GM23338 (cell line): ENCODE results near the gene CD44. TPM values are rescaled to one million over a fixed set of nuclear protein-coding genes. Genes with fewer than 3 reads are reported as not detected.

Experiments used
- ATAC-seq: fragments of 200-7000 bp; cut with Tn5 transposase; 3 replicates; pipeline ENCODE4 v1.9.1; 2020
- DNase-seq: peaks from one replicate; pipeline ENCODE4 v3.0.0-alpha.2; 2015; ENCODE audit warnings: low spot score
- H2AFZ ChIP-seq: fragments of 200-600 bp; sonication (generic); 2 replicates; pipeline ENCODE4 v1.8.0; 2016; ENCODE audit warnings: antibody characterized with exemption, mild to moderate bottlenecking, moderate library complexity
- H3F3A ChIP-seq: fragments of 200-600 bp; sonication (generic); replicated peaks from 2 replicates; pipeline ENCODE4 v1.8.0; 2017; ENCODE audit warnings: antibody characterized with exemption, mixed run types, low read depth
- H3K27ac ChIP-seq: fragments of 200-600 bp; sonication (generic); 2 replicates; pipeline ENCODE4 v1.6.1; 2016; ENCODE audit warnings: low read depth
- H3K27me3 ChIP-seq: fragments of 200-600 bp; sonication (generic); 2 replicates; pipeline ENCODE4 v1.8.0; 2016; ENCODE audit warnings: mild to moderate bottlenecking, mixed run types, moderate library complexity; ENCODE audit not compliant: insufficient read depth
- H3K36me3 ChIP-seq: fragments of 200-600 bp; sonication (generic); 2 replicates; pipeline ENCODE4 v1.8.0; 2016; ENCODE audit warnings: mild to moderate bottlenecking; ENCODE audit not compliant: insufficient read depth
- H3K4me1 ChIP-seq: fragments of 200-600 bp; sonication (generic); 2 replicates; pipeline ENCODE4 v1.8.0; 2016; ENCODE audit warnings: mild to moderate bottlenecking, moderate library complexity; ENCODE audit not compliant: insufficient read depth
- H3K4me2 ChIP-seq: fragments of 200-600 bp; sonication (generic); 2 replicates; pipeline ENCODE4 v1.7.1; 2017; ENCODE audit warnings: mixed run types
- H3K4me3 ChIP-seq: fragments of 200-600 bp; sonication (generic); 2 replicates; pipeline ENCODE4 v1.6.1; 2016; ENCODE audit warnings: mixed run types
- H3K79me2 ChIP-seq: fragments of 200-600 bp; sonication (generic); replicated peaks from 2 replicates; pipeline ENCODE4 v1.8.0; 2017; ENCODE audit warnings: mild to moderate bottlenecking; ENCODE audit not compliant: insufficient read depth
- H3K9me2 ChIP-seq: fragments of 200-600 bp; sonication (generic); 2 replicates; pipeline ENCODE4 v1.8.0; 2017; ENCODE audit not compliant: insufficient read depth
- H4K20me1 ChIP-seq: fragments of 200-600 bp; sonication (generic); replicated peaks from 2 replicates; pipeline ENCODE4 v1.8.0; 2017; ENCODE audit warnings: mild to moderate bottlenecking; ENCODE audit not compliant: insufficient read depth
- H3K27ac Mint-ChIP-seq: 2 replicates; pipeline ENCODE4 v1.8.0; 2020; ENCODE audit warnings: inconsistent platforms, mild to moderate bottlenecking, moderate library complexity, mixed read lengths
- H3K27me3 Mint-ChIP-seq: 3 replicates; pipeline ENCODE4 v1.8.0; 2022; ENCODE audit warnings: low read depth, mild to moderate bottlenecking, moderate library complexity, mixed read lengths, inconsistent platforms; ENCODE audit not compliant: insufficient read depth, poor library complexity
- H3K36me3 Mint-ChIP-seq: 3 replicates; pipeline ENCODE4 v1.8.0; 2021; ENCODE audit warnings: low read depth, mild to moderate bottlenecking, inconsistent platforms, moderate library complexity, mixed read lengths
- H3K4me1 Mint-ChIP-seq: 3 replicates; pipeline ENCODE4 v1.8.0; 2020; ENCODE audit warnings: mild to moderate bottlenecking, inconsistent platforms, mixed read lengths
- H3K4me3 Mint-ChIP-seq: 3 replicates; pipeline ENCODE4 v1.8.0; 2021; ENCODE audit warnings: moderate library complexity, mild to moderate bottlenecking, inconsistent platforms, mixed read lengths
- H3K9me3 Mint-ChIP-seq: 3 replicates; pipeline ENCODE4 v1.8.0; 2020; ENCODE audit warnings: moderate library complexity, mild to moderate bottlenecking, inconsistent platforms, mixed read lengths
- CREB1 ChIP-seq: fragments of 250-450 bp; sonication (Bioruptor Pico); IDR thresholded peaks from 2 replicates; pipeline ENCODE4 v1.5.0; 2020; ENCODE audit warnings: low read depth, mild to moderate bottlenecking, moderate library complexity
- ETS1 ChIP-seq: IDR thresholded peaks from 2 replicates; pipeline ENCODE4 v1.6.1; 2016; ENCODE audit warnings: antibody characterized with exemption
- EZH2 ChIP-seq: fragments of 200-600 bp; sonication (generic); IDR thresholded peaks from one replicate; pipeline ENCODE4 v1.8.0; 2017; ENCODE audit warnings: antibody characterized with exemption, mild to moderate bottlenecking, low read depth; ENCODE audit not compliant: unreplicated experiment
- EZH2phosphoT487 ChIP-seq: fragments of 200-600 bp; sonication (generic); IDR thresholded peaks from one replicate; pipeline ENCODE4 v1.8.1; 2018; ENCODE audit warnings: antibody characterized with exemption; ENCODE audit not compliant: unreplicated experiment
- JUNB ChIP-seq: IDR thresholded peaks from one replicate; pipeline ENCODE4 v1.6.1; 2016; ENCODE audit warnings: antibody characterized with exemption; ENCODE audit not compliant: unreplicated experiment
- NANOG ChIP-seq: IDR thresholded peaks from 2 replicates; pipeline ENCODE4 v1.6.1; 2016; ENCODE audit warnings: antibody characterized with exemption, borderline replicate concordance
- POLR2AphosphoS5 ChIP-seq: IDR thresholded peaks from 2 replicates; pipeline ENCODE4 v1.6.1; 2016; ENCODE audit warnings: antibody characterized with exemption, low read depth
- REST ChIP-seq: IDR thresholded peaks from one replicate; pipeline ENCODE4 v1.6.1; 2018; ENCODE audit warnings: antibody characterized with exemption; ENCODE audit not compliant: unreplicated experiment
- STAT1 ChIP-seq: IDR thresholded peaks from one replicate; pipeline ENCODE4 v1.6.1; 2016; ENCODE audit warnings: antibody characterized with exemption; ENCODE audit not compliant: unreplicated experiment
- polyA plus RNA-seq: library from polyadenylated mRNA; unstranded; fragments of >200 nt; fragmentation: Nextera tagmentation; extraction: Ambion mirVana; gene quantifications from 2 replicates; pipeline ENCODE4 v1.2.1, GENCODE V29; 2016
- total RNA-seq: library from RNA; depleted of rRNA; stranded (reverse); fragments of >200 nt; shearing (Covaris generic); gene quantifications from 2 replicates; pipeline ENCODE4 v1.2.3, GENCODE V29; 2014
- TF ChIP-seq, protein P1 (sequence below), 2 experiments: fragments of 200-600 bp in 1 of 2; sonication (generic) in 1 of 2; conservative IDR thresholded peaks; 2 replicates each; pipeline versions ENCODE4 v1.5.1 to v1.6.1; 2016 to 2017; ENCODE audit warnings: antibody characterized with exemption in 2 of 2, low read depth in 2 of 2, mild to moderate bottlenecking in 2 of 2, moderate library complexity in 1 of 2

Gene CD44
- total and polyA plus RNA-seq, 2 experiments from 2014 or later, result 4.0 to 10.1 TPM

- ATAC-seq, result no peak
- no peak overlapping the region for H3K4me3 ChIP-seq
- no peaks in the 10 kb centered on the region for H3K4me1 ChIP-seq
- no peaks in the 10 kb centered on the region for H3K27me3 ChIP-seq
- Mint-ChIP-seq H3K4me1 (no peaks in the 10 kb centered on the region), H3K9me3 (no peaks in the 10 kb centered on the region), H3K27me3 (peaks cover 7% of the 10 kb centered on the region), H3K4me3 (no peak overlapping the region), H3K27ac (no peak overlapping the region), H3K36me3 (no peaks in the 10 kb centered on the region)
- H3K4me2 ChIP-seq, result no peak overlapping the region
- no peaks in the 10 kb centered on the region for H3F3A ChIP-seq
- H3K79me2 ChIP-seq, result no peaks in the 10 kb centered on the region
- no peaks in the 10 kb centered on the region for H3K36me3 ChIP-seq
- TF ChIP-seq JUNB (no peak), POLR2AphosphoS5 (no peak), CREB1 (CRISPR knock-in tag) (no peak), EZH2phosphoT487 (no peak)
- no peaks in the 10 kb centered on the region for H4K20me1 ChIP-seq
- no peaks in the 10 kb centered on the region for H3K9me2 ChIP-seq
- no peak overlapping the region for H2AFZ ChIP-seq
- no peak for DNase-seq
- no peak overlapping the region for H3K27ac ChIP-seq
These were observed 104.8 kb downstream of the CD44 start for GRCh38 chr11:35243774-35244173.

DNA sequence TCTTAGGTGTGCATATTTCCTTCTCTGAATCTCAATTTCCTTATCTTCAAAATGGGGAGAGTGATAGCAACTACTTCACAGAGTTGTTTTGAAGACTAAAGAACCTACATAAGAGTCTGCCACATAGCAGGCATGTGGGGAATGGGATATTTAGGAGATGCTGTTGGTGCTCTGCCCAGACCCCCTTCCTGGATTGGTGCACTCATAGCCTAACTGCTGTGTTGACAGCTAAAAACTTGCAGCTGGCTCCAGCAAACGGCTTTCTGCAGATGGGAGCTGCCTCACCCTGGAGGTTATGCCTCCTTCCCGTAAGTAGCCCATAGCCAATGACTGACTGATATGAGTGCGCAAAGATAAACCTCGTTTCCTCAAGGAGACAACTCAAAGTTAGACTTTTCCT lies 106.1 kb downstream of the CD44 start:
- no peaks in the 10 kb centered on the region for H3K27me3 ChIP-seq
- ATAC-seq (no peak), DNase-seq (no peak)
- H3K79me2 ChIP-seq, result no peaks in the 10 kb centered on the region
- Mint-ChIP-seq H3K36me3 (no peaks in the 10 kb centered on the region), H3K9me3 (no peaks in the 10 kb centered on the region), H3K4me1 (no peaks in the 10 kb centered on the region), H3K27ac (no peak overlapping the region), H3K27me3 (peaks cover 6% of the 10 kb centered on the region), H3K4me3 (no peak overlapping the region)
- no peaks in the 10 kb centered on the region for H3K4me1 ChIP-seq
- H2AFZ ChIP-seq, result no peak overlapping the region
- H3K4me3 ChIP-seq, result no peak overlapping the region
- no peak overlapping the region for H3K4me2 ChIP-seq
- H3K9me2 ChIP-seq, result no peaks in the 10 kb centered on the region
- H4K20me1 ChIP-seq, result no peaks in the 10 kb centered on the region
- no peaks in the 10 kb centered on the region for H3F3A ChIP-seq
- no peaks in the 10 kb centered on the region for H3K36me3 ChIP-seq
- no peak overlapping the region for H3K27ac ChIP-seq
- TF ChIP-seq NANOG (no peak), CREB1 (CRISPR knock-in tag) (no peak), ETS1 (no peak), JUNB (no peak), STAT1 (no peak), EZH2 (no peak), REST (no peak), EZH2phosphoT487 (no peak)
- TF ChIP-seq, protein P1, sequence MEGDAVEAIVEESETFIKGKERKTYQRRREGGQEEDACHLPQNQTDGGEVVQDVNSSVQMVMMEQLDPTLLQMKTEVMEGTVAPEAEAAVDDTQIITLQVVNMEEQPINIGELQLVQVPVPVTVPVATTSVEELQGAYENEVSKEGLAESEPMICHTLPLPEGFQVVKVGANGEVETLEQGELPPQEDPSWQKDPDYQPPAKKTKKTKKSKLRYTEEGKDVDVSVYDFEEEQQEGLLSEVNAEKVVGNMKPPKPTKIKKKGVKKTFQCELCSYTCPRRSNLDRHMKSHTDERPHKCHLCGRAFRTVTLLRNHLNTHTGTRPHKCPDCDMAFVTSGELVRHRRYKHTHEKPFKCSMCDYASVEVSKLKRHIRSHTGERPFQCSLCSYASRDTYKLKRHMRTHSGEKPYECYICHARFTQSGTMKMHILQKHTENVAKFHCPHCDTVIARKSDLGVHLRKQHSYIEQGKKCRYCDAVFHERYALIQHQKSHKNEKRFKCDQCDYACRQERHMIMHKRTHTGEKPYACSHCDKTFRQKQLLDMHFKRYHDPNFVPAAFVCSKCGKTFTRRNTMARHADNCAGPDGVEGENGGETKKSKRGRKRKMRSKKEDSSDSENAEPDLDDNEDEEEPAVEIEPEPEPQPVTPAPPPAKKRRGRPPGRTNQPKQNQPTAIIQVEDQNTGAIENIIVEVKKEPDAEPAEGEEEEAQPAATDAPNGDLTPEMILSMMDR (conservative IDR thresholded peaks at IDR 0.05; ENCODE audit: low read depth in 2 of 2), result no peak
